Stimulated activated effector memory CD8-positive, alpha-beta T cell treated with anti-CD3 and anti-CD28 coated beads, Interleukin-12 subunit alpha, Interleukin-12 subunit beta, amount 100 ng/mL, for 72 hours (primary cell): ENCODE results near the gene RAB6A.
"Not testable (repeated sequence)": the region's sequence is repeated elsewhere in the genome, so short reads cannot be mapped to it uniquely, and the experiment has no call there.

Source experiments
- ATAC-seq: fragments of 150-1000 bp; cut with Tn5 transposase; 2 replicates; pipeline ENCODE4 v1.10.0; 2021
- DNase-seq, 2 donors: peaks; one replicate each; pipeline ENCODE4 v3.0.0; 2021 to 2022; ENCODE audit warnings: low spot score in 2 of 2
- H3K27ac Mint-ChIP-seq: one replicate; pipeline ENCODE4 v1.8.0; 2022; ENCODE audit warnings: mild to moderate bottlenecking, mixed read lengths
- H3K36me3 Mint-ChIP-seq: one replicate; pipeline ENCODE4 v1.8.0; 2022; ENCODE audit warnings: mild to moderate bottlenecking, mixed read lengths
- H3K4me1 Mint-ChIP-seq: one replicate; pipeline ENCODE4 v1.8.0; 2022; ENCODE audit warnings: mixed read lengths
- H3K4me3 Mint-ChIP-seq: one replicate; pipeline ENCODE4 v1.8.0; 2022; ENCODE audit warnings: mild to moderate bottlenecking, mixed read lengths
- H3K9me3 Mint-ChIP-seq: one replicate; pipeline ENCODE4 v1.8.0; 2022; ENCODE audit warnings: mixed read lengths

The RAB6A gene

DNA sequence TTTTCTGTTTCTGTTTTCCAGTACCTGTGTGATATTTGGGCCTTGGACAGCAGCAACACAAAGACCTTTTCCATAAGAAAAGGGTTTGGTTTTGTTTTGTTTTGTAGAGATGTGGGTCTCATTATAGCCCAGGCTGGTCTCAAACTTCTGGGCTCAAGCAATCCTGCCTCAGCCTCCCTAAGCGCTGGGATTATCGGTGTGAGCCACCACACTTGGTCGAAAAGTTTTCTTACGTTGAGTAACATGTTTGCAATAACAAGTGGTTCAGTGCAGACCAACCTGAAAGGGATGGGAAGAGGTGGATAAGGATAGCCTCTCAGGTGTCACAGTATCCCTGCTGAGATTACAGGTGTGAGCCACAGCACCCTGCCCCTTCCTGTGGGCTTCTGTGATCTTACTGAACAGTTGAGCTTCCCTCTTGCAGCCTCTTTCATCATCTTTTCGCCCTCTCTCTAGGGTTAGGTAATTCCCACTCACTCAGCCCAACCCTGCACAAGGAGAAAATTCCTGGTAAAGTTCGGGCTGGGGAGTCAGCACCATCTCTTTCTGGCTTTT, 23.3 kb upstream of the RAB6A start:
- Mint-ChIP-seq H3K36me3 (peaks cover 8% of the 10 kb centered on the region), H3K9me3 (no peaks in the 10 kb centered on the region), H3K4me3 (no peak overlapping the region), H3K27ac (no peak overlapping the region), H3K4me1 (peaks cover 15% of the 10 kb centered on the region)
- ATAC-seq = no peak
- no peak for DNase-seq

DNA sequence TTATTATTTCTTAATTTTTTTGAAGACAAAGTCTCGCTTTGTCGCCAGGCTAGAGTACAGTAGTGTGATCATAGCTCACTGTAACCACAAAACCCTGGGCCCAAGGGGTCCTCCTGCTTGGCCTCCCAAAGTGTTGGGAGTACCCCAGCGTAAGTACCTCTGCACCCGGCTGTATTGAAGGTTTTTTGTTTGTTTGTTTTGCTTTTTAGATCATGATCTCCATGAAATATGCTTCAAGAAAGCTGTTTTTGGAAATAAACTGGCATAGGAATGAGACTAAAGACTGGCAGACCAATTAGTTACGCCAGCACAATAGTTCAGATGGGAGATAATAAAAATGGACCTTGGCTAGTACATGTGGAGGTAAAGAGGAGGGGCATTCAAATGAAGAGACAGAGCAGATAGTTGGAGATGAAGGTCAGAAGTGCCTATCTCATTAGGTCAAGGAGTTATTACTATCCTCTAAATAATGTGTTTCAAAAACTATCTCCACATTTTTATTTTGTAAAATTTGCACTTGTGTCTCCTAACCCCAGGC, 22.7 kb upstream of the RAB6A start:
- no peak for ATAC-seq
- Mint-ChIP-seq H3K27ac (no peak overlapping the region), H3K9me3 (no peaks in the 10 kb centered on the region)

GRCh38 chr11:73781303-73781702, 20.4 kb upstream of the RAB6A start:
- H3K4me3 Mint-ChIP-seq = no peak overlapping the region

More for the DNA sequence above, 22.7 kb upstream of the RAB6A start:
- DNase-seq = no peak
- Mint-ChIP-seq H3K36me3 (peaks cover 8% of the 10 kb centered on the region), H3K4me3 (no peak overlapping the region), H3K4me1 (peaks cover 18% of the 10 kb centered on the region)

GRCh38 chr11:73779084-73779902, 18.4 kb upstream of the RAB6A start:
- ATAC-seq (peak; percentile 99), DNase-seq (peak; percentile 87 to 98)
- Mint-ChIP-seq H3K9me3 (no peaks in the 10 kb centered on the region), H3K36me3 (peaks cover 4% of the 10 kb centered on the region), H3K4me3 (peak overlapping the region; percentile 84), H3K4me1 (peaks cover 10% of the 10 kb centered on the region), H3K27ac (peak overlapping the region; percentile 93)

More at GRCh38 chr11:73781303-73781702, 20.4 kb upstream of the RAB6A start:
- no peaks in the 10 kb centered on the region for H3K36me3 Mint-ChIP-seq
- no peaks in the 10 kb centered on the region for H3K9me3 Mint-ChIP-seq
- DNase-seq (no peak), ATAC-seq (no peak)
- peaks cover 10% of the 10 kb centered on the region for H3K4me1 Mint-ChIP-seq
- H3K27ac Mint-ChIP-seq = no peak overlapping the region

DNA sequence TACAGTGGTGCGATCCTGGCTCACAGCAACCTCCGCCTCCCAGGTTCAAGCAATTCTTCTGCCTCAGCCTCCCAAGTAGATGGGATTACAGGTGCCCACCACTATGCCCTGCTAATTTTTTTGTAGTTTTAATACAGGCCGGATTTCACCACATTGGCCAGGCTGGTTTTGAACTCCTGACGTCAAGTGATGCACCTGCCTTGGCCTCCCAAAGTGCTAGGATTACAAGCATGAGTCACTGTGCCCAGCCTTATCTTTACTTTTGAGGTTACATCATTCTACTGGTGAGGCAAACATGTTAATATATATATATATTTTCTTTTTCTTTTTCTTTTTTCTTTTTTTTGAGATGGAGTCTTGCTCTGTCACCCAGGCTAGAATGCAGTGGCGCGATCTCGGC, 9.9 kb upstream of the RAB6A start:
- not testable (repeated sequence) for H3K4me1 Mint-ChIP-seq, H3K27ac Mint-ChIP-seq, H3K36me3 Mint-ChIP-seq, ATAC-seq, DNase-seq, H3K4me3 Mint-ChIP-seq, H3K9me3 Mint-ChIP-seq

GRCh38 chr11:73766763-73767162, 5.9 kb upstream of the RAB6A start:
- H3K36me3 Mint-ChIP-seq = no peaks in the 10 kb centered on the region

DNA sequence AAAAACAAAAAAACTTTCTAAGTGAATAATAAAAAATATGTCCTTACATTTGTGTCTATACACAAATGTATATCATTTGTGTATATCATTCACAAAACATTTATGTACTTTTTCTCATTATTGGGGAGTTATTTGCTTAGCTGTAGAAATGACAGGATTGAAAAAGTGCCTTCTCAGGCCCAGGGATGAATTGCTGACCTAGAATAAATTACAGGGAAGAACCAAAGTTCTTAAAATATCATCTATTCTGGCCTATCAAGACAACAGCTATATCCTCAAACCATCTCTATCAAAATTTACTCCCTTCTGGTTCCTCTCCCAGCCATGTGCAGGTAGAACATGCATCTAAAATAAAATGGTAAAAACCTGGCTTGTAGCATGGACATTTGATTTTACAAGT, 1.9 kb upstream of the RAB6A start:
- Mint-ChIP-seq H3K4me3 (no peak overlapping the region), H3K36me3 (peaks cover 16% of the 10 kb centered on the region), H3K27ac (no peak overlapping the region), H3K9me3 (no peaks in the 10 kb centered on the region), H3K4me1 (peaks cover 32% of the 10 kb centered on the region)
- no peak for DNase-seq
- no peak for ATAC-seq

More at GRCh38 chr11:73766763-73767162, 5.9 kb upstream of the RAB6A start:
- no peak overlapping the region for H3K27ac Mint-ChIP-seq
- no peak overlapping the region for H3K4me3 Mint-ChIP-seq
- DNase-seq (no peak), ATAC-seq (no peak)
- H3K4me1 Mint-ChIP-seq = no peaks in the 10 kb centered on the region
- no peaks in the 10 kb centered on the region for H3K9me3 Mint-ChIP-seq

DNA sequence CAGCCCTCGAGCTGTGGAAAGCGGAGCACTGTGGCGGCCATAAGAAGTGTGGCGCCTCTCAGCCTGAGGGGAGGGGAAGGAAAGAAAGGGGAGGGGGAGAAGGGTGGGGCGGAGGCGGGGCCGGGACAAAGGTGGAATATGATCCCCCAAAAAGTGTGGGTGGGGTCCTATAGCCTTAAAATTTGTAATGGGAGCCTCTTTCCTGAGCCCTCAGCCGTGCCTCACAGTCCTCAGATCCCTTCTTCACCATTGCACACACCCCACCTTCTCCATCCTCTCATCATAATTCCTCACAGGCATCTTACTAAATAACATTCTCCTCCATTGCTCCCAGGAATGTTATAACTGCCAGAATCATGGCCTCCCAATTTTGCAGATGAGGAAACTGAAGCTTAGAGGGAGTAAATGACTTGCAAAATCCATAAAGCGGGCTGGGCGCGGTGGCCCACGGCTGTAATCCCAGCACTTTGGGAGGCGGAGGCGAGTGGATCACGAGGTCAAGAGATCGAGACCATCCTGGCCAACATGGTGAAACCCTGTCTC, 600 bp upstream of the RAB6A start:
- peaks cover 34% of the 10 kb centered on the region for H3K4me1 Mint-ChIP-seq
- peak overlapping the region; percentile 97 for H3K4me3 Mint-ChIP-seq
- H3K27ac Mint-ChIP-seq = peak overlapping the region; percentile 89
- DNase-seq = no peak
- H3K9me3 Mint-ChIP-seq = no peaks in the 10 kb centered on the region
- peaks cover 28% of the 10 kb centered on the region for H3K36me3 Mint-ChIP-seq
- ATAC-seq = peak; percentile 4

- no peak for DNase-seq
- no peak for ATAC-seq
- Mint-ChIP-seq H3K9me3 (no peaks in the 10 kb centered on the region), H3K36me3 (peaks cover 29% of the 10 kb centered on the region), H3K27ac (peak overlapping the region; percentile 89), H3K4me3 (peak overlapping the region; percentile 97), H3K4me1 (peaks cover 40% of the 10 kb centered on the region)
These were observed 667 bp downstream of the RAB6A start for GRCh38 chr11:73760135-73760678.

DNA sequence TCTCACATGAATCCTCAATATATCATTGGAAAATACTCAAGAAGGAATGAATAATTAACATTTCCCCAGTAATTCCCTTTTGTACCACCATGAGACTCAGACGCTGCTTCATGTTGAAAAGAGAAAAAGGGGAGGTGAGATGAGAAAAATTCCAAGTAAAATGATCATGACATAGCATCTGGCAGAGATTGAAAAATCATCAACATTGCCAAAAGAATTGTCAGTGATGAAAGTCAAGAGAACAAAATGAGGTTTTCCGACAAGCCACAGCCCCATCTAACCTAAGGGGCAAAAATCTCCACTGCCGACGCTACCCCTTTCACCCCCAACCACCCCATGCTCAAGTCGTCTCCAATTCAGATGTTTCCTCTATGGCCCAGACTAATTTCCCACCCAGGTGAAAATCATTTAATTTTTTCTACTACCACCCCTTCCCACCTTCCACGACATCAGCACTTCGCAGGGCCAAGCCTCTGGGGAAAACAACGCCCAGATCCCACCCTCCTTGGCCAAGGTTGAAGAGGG, 1.2 kb downstream of the RAB6A start:
- no peaks in the 10 kb centered on the region for H3K9me3 Mint-ChIP-seq
- H3K4me3 Mint-ChIP-seq = peak overlapping the region; percentile 97
- peaks cover 29% of the 10 kb centered on the region for H3K36me3 Mint-ChIP-seq
- DNase-seq (peak in 1 of 2 donors; percentile 57), ATAC-seq (no peak)
- peak overlapping the region; percentile 89 for H3K27ac Mint-ChIP-seq
- peaks cover 40% of the 10 kb centered on the region for H3K4me1 Mint-ChIP-seq

DNA sequence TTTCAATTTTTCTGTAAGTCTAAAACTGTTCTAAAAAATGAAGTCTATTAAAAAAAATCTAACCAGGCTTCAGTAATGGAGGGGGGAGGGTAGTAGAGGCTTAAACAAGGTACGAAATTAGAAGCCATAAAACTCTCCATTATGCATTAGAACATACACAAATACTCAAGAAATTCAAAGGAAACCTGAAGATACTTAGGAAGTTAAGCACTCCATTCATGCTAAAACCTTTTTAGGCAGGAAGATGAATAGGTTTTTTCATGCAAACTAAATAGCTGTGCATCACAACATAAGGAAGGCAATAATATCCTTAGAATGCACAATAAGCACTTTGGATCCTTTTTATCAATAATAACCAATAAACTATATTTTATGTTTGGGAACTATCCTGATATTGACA, 2.4 kb downstream of the RAB6A start:
- Mint-ChIP-seq H3K36me3 (peaks cover 35% of the 10 kb centered on the region), H3K4me1 (peaks cover 51% of the 10 kb centered on the region), H3K27ac (no peak overlapping the region), H3K9me3 (no peaks in the 10 kb centered on the region), H3K4me3 (peak overlapping the region; percentile 97)
- ATAC-seq = no peak
- DNase-seq = no peak

- ATAC-seq (no peak), DNase-seq (no peak)
- peaks cover 41% of the 10 kb centered on the region for H3K36me3 Mint-ChIP-seq
- no peak overlapping the region for H3K4me3 Mint-ChIP-seq
- H3K4me1 Mint-ChIP-seq = peaks cover 53% of the 10 kb centered on the region
- no peaks in the 10 kb centered on the region for H3K9me3 Mint-ChIP-seq
- no peak overlapping the region for H3K27ac Mint-ChIP-seq
These were observed 3.3 kb downstream of the RAB6A start for GRCh38 chr11:73757598-73757997.

- no peak overlapping the region for H3K27ac Mint-ChIP-seq
- peaks cover 63% of the 10 kb centered on the region for H3K4me1 Mint-ChIP-seq
- ATAC-seq (no peak), DNase-seq (no peak)
- H3K4me3 Mint-ChIP-seq = no peak overlapping the region
- H3K36me3 Mint-ChIP-seq = peaks cover 51% of the 10 kb centered on the region
- no peaks in the 10 kb centered on the region for H3K9me3 Mint-ChIP-seq
These were observed 5.2 kb downstream of the RAB6A start for GRCh38 chr11:73755670-73756069.

GRCh38 chr11:73753938-73754337, 6.9 kb downstream of the RAB6A start:
- DNase-seq = no peak
- H3K9me3 Mint-ChIP-seq = no peaks in the 10 kb centered on the region
- peaks cover 59% of the 10 kb centered on the region for H3K4me1 Mint-ChIP-seq
- no peak for ATAC-seq
- H3K36me3 Mint-ChIP-seq = peaks cover 49% of the 10 kb centered on the region
- H3K4me3 Mint-ChIP-seq = no peak overlapping the region
- no peak overlapping the region for H3K27ac Mint-ChIP-seq

GRCh38 chr11:73752903-73753302, 8.0 kb downstream of the RAB6A start:
- peaks cover 51% of the 10 kb centered on the region for H3K4me1 Mint-ChIP-seq
- peaks cover 49% of the 10 kb centered on the region for H3K36me3 Mint-ChIP-seq
- ATAC-seq = no peak
- H3K27ac Mint-ChIP-seq = no peak overlapping the region
- H3K4me3 Mint-ChIP-seq = no peak overlapping the region
- DNase-seq = no peak
- H3K9me3 Mint-ChIP-seq = no peaks in the 10 kb centered on the region
